ENCODE results near the gene ANKDD1B.

GRCh38 chr5:75627801-75628200 is 16.5 kb downstream of the ANKDD1B start:
- no peak for TF ChIP-seq CTCF (IDR thresholded peaks at IDR 0.05; ENCODE audit: low read depth, low read length)
- TF ChIP-seq POLR2A (IDR thresholded peaks at IDR 0.05; ENCODE audit: extremely low read depth, insufficient read length), result no peak
- no peak for TF ChIP-seq MAX (IDR thresholded peaks at IDR 0.05; ENCODE audit: low read depth, low read length)
- TF ChIP-seq MYC (IDR thresholded peaks at IDR 0.05; ENCODE audit: low read depth, low read length), result no peak

All from NB4 (cell line).